Limb (tissue), 2 donors: ENCODE data around the gene NBAS.

Experiments used
- DNase-seq, 2 donors: peaks; one replicate each; pipeline ENCODE4 v3.0.0-alpha.2; 2016; ENCODE audit errors: extremely low spot score in 2 of 2

Gene NBAS

DNA sequence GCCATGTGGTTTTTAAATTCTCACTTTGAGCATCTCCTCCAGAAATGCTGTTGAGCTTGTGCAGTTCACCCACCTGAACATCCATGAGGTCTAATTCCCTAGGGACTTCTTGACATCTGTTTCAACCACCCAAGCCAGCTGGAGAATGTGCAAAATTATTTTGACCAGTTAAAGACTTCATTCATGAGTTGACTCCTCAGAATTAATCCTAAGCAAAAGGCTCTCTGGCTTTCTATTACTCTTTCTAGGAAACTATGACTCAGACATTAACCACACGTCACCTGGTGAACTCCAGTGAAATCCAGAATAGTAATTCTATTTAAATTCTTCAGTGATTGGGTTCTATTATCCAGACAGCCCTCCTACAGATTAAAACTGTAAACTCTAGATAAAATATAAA lies 247.5 kb downstream of the NBAS start:
- no peak for DNase-seq

DNA sequence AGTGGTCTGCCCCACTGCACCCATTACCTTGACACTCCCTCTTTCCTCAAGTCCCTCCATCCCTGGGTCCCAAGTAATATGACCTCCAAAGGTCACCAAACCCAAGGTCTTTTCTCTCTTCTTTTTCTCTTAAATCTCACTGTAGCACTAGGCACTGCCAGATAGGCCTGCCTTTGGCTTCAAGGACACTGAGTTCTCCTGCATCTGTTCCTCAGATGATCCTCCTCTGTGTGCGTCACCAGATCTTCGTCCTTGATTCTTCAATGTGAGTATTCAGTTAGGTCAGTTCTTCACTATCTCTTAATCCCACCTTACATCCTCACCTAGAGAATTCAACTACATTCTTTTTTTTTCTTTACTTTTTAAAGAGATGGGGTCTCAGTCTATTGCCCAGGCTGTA lies 249.2 kb downstream of the NBAS start:
- no peak for DNase-seq

DNA sequence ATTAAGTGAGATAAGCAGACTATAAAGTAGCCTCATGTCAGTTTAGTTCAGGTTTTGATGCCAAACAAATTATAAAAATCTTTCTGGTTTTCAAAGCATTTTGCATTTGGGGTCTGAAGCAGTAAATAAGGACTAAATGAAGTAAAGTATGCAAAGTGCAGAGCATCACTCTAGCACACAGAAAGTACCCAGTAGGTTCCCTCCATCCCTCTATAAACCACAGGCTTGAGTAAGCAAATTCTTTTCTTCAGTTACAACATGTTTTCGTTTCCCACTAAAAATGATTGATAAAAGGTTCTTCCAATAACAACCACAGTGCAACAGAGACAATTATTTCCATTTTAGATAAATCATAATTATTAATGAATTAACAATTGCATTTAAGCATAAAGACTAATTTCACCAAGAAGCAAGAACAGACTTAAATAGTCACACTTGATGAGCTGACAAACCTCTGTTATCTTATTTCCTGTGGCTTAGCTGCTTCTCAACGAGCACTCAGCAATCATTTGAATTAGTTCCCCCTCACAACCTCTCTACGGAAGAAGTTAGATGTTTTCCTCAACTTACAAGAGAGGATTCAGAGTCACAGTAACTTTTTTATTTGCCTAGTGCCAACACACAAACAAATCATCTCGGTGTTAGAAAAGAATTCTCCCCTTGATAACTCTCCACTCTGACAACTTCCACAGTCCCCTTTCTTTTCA lies 249.8 kb downstream of the NBAS start:
- no peak for DNase-seq

DNA sequence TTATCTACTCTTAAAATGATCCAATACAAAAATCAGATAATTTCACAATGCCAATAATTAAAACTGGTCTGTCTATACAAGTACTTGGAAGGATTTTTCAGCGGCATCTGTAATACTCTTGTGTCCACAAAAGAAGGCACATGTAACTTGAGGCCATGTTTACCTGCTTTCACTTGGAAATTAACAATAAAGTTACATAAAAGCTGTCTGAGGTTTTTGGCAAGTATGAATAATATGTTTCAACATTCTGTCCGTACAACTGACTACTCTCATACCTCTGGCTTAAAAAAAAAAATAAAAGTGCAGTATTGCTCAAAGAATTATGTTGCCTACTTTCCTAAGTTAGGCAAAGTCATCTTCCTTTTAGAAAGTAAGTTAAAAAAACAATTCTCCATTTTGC lies 253.6 kb downstream of the NBAS start:
- no peak for DNase-seq

DNA sequence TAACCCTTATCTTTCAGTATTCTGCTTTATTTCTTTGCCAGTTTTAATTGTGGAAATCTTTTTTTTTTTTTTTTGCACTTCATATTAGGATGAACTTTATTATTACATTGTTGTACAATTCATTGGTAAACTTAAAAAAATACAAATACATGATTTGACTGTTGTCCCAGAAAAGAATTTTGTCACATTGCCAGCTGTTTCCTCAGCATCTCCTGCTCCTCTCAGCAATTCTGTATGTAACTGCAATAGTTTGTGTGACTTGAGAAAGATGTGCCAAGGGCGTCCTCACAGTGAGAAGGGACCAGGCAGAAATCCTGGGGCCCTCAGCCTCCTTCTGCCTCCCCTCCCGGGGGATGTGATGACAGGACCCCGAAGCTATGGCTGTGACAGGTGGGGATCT lies 254.4 kb downstream of the NBAS start:
- no peak for DNase-seq

DNA sequence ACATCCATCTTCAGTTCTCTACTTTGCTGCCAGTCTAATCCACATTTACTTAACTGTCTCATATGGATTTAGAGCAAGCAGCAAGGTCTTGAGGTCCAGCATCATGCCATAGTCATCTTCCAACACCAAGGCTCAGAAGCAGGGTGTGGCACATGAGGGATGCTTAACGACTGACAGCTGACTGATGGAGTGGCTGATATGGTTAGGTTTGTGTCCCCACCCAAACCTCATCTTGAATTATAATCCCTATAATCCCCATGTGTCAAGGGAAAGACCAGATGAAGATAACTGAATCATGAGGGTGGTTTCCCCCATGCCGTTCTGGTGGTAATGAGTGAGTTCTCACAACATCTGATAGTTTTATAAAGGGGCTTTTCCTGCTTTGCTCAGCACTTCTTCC lies 257.3 kb downstream of the NBAS start:
- no peak for DNase-seq

DNA sequence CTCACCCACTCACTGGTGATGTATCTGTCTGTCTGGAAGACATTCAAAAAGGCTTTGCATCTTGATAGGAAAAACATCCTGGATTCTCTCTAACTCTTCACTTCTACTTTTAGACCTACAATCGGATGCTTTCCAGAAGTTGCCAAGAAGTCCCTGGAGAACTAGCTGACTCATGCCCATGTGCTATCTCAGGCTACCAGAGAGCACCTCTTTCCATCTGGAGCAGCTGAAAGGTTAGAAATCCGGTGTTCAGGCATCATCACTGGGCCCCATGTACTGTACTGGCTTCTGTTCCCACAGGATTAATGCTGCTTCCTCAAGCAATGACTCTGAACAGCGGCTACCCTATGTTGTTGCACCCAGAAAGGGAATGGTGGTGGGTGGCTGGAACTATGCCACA lies 259.0 kb downstream of the NBAS start:
- no peak for DNase-seq

DNA sequence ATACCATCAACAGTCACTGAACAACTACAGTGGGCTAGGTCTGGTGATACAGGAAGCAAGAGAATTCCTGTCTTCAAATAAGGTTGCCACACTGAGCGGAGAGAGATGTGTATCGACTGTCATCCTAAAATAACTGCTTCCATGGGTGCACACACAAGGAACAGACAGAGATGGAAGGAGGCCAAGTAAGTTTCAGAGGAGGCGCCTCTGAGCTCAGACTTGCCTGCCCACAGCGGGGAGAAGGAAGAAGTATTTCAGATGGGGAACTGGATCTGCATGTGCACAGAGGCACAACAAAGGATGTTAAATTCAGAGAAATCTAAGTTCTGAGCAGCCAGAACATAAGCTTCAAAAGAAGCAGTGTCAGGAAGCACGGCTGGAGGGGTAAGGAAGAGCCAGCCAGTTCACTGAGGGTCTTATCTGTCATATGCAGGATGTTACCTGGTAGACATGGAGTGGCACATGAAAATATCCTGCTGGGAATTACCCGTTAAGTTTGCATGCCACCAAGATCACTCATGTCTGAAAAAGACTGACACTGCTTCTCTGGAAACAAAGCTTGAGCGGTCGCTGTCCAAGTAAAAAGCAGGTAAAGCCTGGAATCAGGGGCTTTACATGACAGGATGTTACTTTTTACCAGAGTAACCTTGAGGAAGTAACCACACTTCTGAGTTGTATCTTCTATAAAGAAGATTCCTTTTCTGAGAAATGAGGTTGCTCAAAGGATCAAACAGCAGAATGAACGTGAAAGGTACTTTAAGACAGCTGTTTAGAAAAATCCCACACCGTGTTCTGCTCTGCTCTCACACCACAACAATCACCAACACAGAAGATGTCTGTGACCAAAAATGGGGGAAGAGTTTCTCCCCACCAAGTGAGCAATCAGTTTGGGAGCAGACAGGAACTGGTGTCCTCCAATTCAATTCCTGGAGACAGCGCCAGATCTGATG lies 260.2 kb downstream of the NBAS start:
- DNase-seq, result no peak

DNA sequence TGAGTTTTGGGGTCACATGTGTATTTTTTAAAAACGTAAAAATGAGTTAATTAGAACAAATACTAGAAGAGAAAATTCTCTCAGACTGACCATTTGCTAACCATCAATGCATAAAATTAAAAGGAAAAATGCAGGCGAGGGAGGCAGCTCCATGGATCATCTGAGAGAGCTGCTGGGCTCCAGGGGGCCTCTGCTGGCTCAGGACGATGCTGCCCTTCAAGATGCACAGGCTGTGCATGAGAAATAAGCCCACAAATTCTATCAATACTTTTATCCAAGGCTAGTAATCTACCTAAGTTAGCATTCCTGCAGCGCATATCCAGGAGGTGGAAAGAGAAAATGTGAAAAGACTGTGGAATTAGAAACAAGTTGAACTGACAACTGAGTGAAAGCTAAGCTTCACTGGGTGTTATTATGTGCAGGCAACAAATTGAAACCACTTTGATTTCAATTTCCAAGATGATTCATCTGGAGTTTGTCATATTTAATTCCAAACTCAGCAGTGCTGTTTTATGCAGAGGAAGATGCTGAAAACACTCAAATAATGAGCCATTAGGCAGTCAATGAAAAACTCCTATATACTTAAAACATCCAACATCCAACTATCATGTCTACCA lies 261.1 kb downstream of the NBAS start:
- no peak for DNase-seq

DNA sequence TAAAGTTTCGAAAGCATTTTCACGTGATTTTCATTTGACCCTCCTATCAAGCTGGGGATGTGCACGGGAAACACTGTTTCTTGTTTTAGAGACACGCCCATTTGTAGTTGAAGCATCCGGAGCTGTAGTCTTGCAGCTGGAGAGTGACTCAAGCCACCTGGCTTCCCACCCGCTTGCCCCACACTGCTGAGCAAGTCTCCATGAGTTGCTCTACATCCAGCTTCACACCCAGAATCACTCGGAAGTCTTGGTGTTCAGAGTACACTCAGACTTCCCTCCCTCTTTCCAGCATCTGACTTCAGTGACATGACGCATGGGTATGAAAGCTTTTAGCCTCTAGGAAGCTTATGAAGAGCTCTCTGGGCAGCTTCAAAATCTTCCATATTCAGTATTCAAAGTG lies 262.4 kb downstream of the NBAS start:
- no peak for DNase-seq

DNA sequence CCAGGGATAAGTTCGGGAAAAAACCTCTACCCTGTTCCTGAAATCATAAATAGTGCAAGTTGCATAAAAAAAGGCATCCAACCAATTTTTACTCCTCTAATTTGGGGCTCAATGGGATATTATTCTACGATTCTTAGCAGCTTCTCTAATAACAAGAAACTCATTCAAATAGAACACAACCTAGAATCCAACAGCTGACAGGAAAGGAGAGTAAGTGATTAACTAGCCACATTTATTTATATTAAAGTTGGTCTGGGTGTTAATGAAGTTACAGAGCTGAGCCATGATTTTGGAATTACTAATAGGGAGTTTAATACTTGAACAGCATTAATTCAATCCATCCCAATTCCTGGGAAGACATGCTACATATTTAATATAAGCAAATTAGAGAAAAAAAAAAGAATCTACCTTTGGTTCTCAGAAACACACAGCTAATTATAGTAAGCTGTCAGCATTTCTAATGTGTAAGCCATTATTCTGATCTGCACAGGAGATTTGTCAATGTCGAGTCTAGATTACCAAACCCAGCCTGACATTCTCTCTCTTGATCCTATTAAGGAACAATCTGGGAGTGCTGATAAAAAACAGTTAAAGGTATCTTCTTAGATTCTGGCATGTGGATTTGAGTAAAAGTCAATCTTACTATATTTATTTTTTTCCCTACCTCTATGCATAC lies 267.7 kb downstream of the NBAS start:
- no peak for DNase-seq

DNA sequence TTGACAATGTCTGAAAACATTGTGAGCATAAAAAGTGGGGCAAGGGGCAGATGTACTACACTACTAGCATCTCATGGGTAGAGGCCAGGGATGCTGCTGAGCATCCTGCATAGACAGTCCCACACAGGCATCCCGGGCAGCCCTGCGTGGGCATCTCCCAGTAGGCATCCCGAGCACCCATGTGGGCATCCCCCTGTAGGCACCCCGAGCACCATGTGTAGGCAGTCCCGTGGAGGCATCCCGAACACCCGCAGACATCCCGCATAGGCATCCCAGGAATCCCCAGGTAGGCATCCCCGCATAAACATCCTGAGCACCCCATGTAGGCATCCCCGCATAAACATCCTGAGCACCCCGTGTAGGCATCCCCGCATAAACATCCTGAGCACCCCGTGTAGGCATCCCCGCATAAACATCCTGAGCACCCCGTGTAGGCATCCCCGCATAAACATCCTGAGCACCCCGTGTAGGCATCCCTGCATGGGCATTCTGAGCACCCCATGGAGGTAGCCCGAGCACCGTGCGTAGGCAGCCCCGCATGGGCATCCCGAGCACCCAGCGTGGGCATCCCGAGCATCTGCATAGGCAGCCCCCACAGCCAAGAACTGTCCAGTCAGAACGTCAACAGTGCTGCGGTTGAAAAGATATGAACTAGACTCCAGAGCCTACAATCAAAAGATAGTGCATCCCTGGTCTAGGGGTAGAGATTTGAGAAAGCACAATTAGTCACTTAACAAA lies 273.5 kb downstream of the NBAS start:
- no peak for DNase-seq

DNA sequence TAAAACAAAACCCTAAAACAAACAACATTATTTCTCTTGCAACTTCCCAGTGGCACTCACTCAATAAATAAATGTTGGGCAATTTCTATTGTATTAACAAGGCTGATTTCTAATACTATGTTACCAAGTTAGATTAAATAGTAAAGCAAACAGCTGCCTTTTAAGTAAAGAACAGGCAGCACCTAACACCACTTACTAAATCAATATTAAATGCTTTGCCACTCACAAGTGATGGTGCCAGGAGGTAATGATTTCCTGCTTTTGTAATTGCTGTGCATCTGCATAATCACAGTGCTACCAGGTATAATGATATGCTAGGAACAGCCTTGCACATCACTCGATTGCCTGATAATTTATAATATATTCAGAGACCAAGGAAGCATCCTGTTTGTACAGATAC lies 276.5 kb downstream of the NBAS start:
- DNase-seq, result no peak

DNA sequence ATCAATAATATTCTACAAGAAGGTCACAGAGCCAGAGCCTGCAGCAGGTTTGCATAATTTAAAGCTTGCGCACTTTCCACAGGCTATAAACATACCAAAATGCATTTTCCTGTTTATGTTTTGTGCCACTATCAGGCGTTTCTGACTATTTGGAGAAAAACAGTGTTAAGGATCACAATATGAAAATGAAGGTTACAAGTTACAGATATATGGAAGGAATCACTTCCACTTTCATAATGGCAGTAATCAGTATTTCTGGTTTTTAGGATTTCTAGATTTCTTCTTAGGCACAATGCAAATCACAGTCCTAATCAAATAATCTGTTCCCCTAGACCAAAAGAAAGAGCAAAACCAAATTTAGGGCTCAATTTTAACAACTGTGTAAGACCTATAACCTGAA lies 279.5 kb downstream of the NBAS start:
- DNase-seq, result no peak

DNA sequence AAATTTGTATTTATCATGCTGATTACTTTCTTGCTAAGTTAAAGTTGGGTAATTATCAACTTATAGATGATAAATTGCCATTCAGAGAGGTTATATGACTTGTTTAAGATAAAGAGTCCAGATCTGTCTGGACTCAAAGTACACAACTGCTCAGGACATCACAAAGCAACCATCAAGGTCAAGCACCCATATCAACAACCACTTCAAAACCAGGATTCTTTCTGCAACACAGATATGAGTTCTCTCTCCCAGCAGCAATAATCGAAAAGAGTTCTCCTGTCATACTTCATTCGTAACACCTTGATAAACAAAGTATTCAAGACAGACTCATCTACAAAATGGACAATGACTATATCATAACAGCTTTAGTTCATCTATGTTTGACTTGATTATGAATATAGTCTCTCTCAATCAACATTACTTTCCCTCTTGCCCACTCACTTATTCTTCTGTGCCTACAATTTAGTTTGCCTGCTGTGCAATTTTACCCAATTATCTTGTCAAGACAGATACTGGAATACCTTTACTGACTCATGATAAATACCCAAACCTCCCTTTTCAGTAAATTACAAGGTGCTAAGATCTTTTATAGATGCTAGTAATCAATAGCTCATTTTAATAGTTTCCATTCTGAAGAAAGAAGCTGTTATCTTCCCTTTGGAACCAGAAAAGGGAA lies 281.8 kb downstream of the NBAS start:
- no peak for DNase-seq

DNA sequence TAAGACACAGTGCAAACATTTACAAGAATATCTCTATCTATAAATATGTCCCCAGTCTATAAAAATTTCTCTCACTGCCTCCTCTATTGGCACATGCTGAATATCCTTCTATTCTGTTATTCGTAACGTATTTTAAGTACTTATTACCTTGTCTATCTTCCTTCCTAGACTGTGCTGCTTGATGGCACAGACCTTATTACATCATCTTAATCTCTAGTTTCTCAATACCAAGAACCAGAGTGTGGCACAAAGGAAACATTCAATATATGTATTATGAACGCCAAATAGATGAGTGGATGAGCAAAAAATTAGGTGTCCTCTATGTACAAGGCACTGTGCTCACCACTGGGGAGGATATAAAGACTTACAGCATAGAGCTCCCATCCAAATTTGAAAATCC lies 282.8 kb downstream of the NBAS start:
- no peak for DNase-seq

DNA sequence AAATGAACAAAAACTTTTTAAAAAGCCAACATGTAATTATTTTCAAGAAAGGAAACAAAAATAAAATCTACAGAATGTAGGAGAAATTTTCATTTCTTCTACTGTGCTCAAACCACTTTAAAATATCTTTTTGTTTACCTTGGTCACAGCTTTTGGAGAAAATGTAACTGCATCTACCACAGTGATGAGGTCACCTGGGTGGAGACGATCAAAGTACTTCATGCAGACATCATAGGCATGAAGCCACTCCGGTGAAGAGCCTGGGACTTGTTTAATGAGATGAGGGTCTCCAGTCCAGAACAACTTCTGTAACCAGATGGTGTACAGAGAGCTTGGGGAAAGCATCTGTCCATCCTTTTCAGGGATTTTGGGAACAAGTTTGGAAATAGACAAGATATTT lies 285.8 kb downstream of the NBAS start:
- DNase-seq, result no peak

DNA sequence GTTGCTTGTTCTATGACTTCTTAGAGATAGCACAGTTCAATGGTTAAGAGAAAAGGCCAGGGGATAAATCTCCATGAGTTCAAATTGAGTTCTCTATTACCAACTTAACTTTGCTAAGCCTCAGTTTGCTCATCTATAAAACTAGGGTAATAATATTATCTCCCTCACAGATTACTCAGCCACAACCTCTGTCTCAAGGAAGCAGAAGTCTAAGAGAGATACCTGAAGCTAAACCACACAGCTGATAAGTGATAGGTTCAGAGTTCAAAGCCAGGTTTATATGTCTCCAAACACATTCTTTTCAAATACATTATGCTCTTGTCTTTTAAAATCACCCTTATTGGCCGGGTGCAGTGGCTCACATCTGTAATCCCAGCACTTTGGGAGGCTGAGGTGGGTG lies 287.7 kb downstream of the NBAS start:
- DNase-seq, result no peak

DNA sequence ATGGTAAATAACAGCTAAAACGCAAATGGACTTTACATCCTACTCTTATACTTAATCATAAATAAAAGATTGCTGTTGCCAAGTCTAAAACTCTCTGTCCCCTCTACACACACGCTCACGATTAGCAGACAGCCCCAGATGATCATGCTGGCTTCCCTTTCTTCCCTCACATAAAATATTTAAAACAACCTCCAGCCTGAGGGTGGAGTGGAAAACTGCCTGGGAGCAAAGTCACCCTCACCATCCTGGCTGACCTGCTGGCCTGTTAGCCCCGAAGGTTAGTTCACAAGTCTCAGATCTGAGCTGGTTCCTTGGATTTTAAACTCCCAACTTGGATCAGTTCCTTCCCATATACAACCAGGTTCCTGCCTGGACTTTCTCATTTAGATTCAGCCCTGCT lies 288.2 kb downstream of the NBAS start:
- no peak for DNase-seq

DNA sequence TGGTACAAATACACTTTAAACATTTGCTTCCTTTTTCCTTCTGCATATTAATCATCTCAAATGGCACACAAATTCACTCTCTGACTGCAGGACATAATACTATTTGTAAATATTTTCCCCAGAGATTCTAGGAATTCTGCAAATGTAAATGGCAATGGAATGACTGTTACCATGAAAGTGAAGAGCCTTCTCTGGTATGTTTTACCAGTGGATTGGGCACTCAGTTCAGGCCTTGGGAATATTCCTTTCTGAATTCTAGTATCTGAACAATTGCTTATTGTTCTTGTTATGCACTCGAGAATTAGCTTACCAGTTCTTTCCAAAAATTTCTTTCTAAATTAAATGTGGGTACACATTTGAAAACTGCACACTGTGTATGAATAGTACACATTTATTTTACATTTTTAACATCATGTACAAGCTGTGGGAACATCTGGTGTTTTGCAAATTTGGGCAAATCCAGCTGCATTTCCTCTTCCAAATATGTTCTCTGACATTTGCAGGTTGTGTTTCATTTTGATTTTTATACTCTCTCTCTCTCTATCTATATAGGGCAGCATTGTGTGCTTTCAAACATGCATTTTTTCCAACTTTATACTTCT lies 289.1 kb downstream of the NBAS start:
- DNase-seq, result no peak
